8988T (cell line): ENCODE data around the gene KRTAP1-4.
"Not testable (repeated sequence)": the region's sequence is repeated elsewhere in the genome, so short reads cannot be mapped to it uniquely, and the experiment has no call there.

Experiments used
- DNase-seq: peaks from one replicate; pipeline ENCODE4 v3.0.0; 2011

The KRTAP1-4 gene

GRCh38 chr17:41046735-41047465, 16.9 kb upstream of the KRTAP1-4 start, which contains the start of gene KRTAP2-1:
Gene KRTAP2-1 (minus strand): TSS chr17:41047316. CDS start chr17:41047267, 49 bp downstream.
- DNase-seq = not testable (repeated sequence)

- no peak for DNase-seq
Observed at GRCh38 chr17:41042953-41043352, 13.0 kb upstream of the KRTAP1-4 start.

DNA sequence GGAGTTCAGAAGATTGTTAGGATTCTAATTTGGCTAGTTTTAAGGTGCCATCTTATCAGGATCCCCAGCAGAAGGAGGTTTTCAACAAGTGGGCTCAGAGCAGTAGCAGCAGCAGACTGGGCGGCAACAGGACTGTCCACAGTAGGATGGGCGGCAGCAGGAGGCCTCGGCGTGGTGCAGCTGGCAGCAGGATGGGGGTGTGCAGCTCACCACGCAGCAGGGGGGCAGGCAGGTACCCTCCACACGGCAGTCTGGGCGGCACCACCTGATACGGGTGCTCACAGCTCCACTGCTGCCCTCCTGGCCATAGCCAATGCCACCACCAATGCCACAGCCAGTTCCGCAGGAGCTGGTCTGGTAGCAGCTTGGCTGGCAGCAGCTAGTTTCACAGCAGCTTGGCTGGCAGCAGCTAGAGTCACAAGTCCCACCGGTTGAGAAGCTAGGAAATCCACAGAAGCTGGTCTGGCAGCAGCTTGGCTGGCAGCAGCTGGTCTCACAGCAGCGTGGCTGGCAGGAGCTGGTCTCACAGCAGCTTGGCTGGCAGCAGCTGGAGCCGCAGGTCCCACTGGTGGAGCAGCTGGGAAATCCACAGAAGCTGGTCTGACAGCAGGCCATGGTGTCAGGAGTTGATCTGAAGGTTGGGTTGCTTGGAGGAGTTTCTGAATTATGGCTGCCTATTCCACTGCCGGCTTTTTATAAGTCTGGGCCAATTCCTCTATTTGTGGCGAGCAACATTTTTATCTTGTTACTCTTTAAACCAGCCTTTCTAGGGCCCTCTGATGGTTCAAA, 11.0 kb upstream of the KRTAP1-4 start, which contains the start of gene KRTAP1-1:
KRTAP1-1 (minus strand) TSS at position 668 of the 789 bp plus-strand sequence; CDS start at position 615, 53 bp downstream.
- not testable (repeated sequence) for DNase-seq

- DNase-seq = no peak
Observed at GRCh38 chr17:41037853-41038350, 7.9 kb upstream of the KRTAP1-4 start.

GRCh38 chr17:41034346-41034935, 4.4 kb upstream of the KRTAP1-4 start, which contains the start of gene KRTAP1-3:
Gene KRTAP1-3 (minus strand): TSS chr17:41034874. CDS start chr17:41034821, 53 bp downstream.
- not testable (repeated sequence) for DNase-seq

- no peak for DNase-seq
Observed at GRCh38 chr17:41026715-41027471, 3.1 kb downstream of the KRTAP1-4 start, which contains the start of gene KRTAP1-5. Gene KRTAP1-5 (minus strand): TSS chr17:41027208. CDS start chr17:41027155, 53 bp downstream.

DNA sequence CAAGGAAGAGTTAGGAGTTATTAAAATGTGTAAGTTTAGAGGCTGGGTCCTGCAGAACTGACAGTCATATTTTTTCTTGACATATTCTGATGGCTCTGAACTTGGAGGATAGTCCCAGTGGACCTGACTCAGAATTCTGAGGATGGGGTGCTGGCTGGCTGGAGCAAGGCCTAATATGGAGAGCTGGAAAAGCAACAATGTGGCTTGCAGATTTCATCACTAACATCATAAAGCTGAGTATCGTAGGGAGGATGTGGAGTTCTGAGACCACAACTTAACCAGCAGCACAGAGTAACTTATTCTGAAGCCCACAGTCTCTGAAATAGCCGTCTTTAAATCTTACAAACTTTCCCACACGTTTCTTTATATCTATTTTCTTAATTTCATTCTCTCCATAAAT, 5.3 kb downstream of the KRTAP1-4 start:
- no peak for DNase-seq

- DNase-seq = no peak
Observed at GRCh38 chr17:41020336-41020735, 9.7 kb downstream of the KRTAP1-4 start.

GRCh38 chr17:41019415-41019814, 10.6 kb downstream of the KRTAP1-4 start:
- no peak for DNase-seq

GRCh38 chr17:41018541-41018940, 11.5 kb downstream of the KRTAP1-4 start:
- no peak for DNase-seq

- DNase-seq = no peak
Observed at GRCh38 chr17:41016578-41017215, 13.3 kb downstream of the KRTAP1-4 start.

DNA sequence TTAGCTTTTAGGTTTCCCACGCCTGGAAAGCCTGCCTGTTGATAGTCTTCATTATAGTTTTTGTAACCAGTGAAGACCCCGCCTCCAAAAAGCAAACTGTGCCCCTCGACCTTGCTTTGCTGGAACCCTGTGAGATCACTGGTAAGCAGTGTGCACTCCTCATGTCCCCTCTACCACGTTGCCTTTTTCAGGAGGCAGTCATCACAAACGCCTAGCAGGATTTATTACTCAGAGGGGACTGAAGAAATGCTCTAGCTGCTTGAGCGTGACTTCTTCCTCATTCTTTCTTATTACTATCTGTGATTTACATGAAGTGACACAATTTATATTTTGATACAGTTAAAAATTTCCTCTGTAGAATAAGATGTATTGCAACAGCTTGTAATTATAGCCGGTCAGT, 14.5 kb downstream of the KRTAP1-4 start:
- DNase-seq = no peak

- no peak for DNase-seq
Observed at GRCh38 chr17:41013606-41014005, 16.4 kb downstream of the KRTAP1-4 start.

- no peak for DNase-seq
Observed at GRCh38 chr17:41013181-41013580, 16.8 kb downstream of the KRTAP1-4 start.

DNA sequence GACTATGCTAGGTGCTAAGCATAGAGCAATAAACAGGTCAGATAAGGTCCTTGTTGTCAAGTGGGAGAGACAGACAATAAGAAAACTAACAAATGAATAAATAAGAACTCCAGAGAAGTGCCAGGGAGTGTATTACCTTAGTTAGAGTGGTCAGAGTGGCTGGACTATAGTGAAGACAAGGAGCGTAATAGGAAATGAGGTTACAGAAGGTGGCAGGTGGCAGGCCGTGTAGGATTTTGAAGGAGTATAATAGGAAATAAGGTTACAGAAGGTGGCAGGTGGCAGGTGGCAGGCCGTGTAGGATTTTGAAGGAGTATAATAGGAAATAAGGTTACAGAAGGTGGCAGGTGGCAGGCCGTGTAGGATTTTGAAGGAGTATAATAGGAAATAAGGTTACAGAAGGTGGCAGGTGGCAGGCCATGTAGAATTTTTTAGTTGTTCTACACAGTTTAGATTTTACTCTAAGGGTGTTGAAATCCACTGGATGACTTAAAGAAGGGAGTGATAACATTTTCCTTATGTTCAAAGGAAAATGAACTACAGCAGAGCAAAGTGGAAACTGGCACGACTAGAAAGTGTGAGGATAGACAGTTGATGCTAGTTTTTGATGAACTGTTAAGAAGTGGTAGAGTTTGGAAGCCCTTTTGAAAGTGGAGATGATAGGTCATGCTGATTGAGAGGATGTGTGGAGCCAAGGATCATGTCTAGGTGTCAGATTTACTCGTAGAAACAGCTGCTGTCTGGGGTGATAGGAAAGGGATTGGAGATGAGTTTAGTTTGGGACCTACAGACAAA, 17.5 kb downstream of the KRTAP1-4 start:
- no peak for DNase-seq

- DNase-seq = no peak
Observed at GRCh38 chr17:41010441-41010840, 19.6 kb downstream of the KRTAP1-4 start.

- DNase-seq = no peak
Observed at GRCh38 chr17:41009936-41010335, 20.1 kb downstream of the KRTAP1-4 start.

DNA sequence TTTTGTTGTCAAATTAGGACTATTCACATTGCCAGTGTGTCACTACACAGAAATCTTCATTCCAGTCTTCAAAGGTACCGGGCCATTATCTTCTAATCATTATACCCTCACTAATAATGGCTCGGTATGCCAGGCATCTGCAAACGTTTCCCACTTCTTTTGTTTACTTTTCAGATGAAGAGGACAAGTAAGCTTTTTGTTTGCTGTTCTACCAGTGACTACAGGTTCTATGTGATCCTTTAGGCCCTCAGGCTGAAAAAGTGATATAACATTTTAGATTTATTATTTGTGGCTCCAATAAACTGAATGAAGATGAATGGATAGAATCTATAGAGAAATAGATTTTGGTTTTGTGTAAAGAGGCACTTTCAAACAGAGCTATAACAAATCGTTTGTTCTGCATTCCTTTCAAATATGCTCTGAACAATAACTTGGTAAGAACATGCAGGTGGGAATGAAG, 20.7 kb downstream of the KRTAP1-4 start:
- no peak for DNase-seq

DNA sequence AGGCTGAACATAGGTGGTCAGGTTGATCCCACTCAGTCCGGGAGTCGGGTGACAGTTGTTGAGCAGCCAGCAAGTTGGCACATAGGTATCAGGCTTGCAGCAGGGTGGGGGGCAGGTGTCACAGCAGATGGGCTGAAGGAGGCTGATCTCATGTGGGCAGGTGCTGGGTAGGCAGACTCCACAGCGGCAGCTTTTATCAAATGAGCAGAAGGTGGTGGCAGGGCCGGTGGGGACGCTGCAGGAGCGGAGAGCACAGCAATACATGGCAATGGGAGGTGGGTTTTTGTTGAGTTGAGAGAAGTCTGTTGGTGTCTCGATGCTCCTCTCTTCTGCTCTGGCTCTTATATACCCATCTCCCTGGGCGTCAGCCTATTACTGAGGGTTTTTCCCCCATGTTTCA, 21.2 kb downstream of the KRTAP1-4 start, which contains the start of gene KRTAP3-1:
KRTAP3-1 (minus strand) TSS at position 318 of the 400 bp plus-strand sequence; CDS start at position 264, 54 bp downstream.
- DNase-seq = no peak

DNA sequence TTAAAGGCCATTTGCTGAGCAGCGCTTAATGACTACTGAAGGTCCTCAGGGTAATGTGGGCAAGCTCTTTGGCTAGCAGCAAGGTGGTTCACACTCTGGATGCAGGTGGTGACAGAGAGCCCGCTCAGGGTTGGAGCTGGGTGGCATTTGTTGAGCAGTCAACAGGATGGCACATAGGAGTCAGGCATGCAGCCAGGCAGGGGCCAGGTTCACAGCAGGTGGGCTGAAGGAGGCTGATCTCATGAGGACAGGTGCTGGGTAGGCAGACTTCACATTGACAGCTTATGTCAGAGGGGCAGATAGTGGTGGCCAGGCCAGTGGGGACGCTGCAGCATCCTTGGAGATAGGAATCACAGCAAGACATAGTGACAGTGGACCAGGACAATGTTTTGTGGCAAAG, 25.6 kb downstream of the KRTAP1-4 start:
- DNase-seq = no peak

DNA sequence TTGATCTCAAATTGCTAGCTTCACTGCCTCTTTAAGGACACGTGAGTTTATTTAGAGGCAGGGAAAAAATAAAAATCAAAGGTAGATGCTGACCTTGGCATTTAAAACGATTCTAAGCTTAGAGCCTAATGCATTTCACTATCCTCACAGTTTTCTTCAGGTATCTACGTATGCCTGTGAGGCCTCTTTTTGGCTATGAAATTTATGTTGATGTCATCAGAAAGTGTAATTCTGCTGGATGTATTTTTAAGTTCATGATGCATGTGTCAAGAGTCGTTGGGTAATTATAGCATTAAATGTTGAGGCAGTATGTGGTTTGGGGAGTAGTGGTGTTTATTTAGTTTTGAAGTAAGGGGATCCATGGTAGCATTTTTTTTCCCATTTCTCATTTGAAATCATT, 26.1 kb downstream of the KRTAP1-4 start:
- DNase-seq = no peak
